ENCODE data around the gene CLEC1A. TPM values are rescaled to one million over a fixed set of nuclear protein-coding genes. Genes with fewer than 3 reads are reported as not detected.
A peak's percentile ranks its signal among the peaks of the same experiment; 100 is the strongest.

CLEC1A gene
- total RNA-seq, 1 donor from 2014 or later: 2.5 TPM

GRCh38 chr12:10110256-10110844 lies 11.6 kb upstream of the CLEC1A start:
- no peak for ATAC-seq (ENCODE audit: poor library complexity)
- intact Hi-C loops (cut with DNase I): no loop called here
- DNase-seq: no peak

- intact Hi-C loops (cut with DNase I): no loop called here
- ATAC-seq (ENCODE audit: poor library complexity): peak; percentile 31
- DNase-seq: no peak
Observed at GRCh38 chr12:10102322-10102721, 3.5 kb upstream of the CLEC1A start.

GRCh38 chr12:10101648-10102220 lies 2.9 kb upstream of the CLEC1A start:
- intact Hi-C loops (cut with DNase I): no loop called here
- no peak for ATAC-seq (ENCODE audit: poor library complexity)

GRCh38 chr12:10101042-10101579 lies 2.3 kb upstream of the CLEC1A start:
- peak; percentile 31 for ATAC-seq (ENCODE audit: poor library complexity)
- intact Hi-C loops (cut with DNase I): no loop called here
- DNase-seq: no peak

More at GRCh38 chr12:10101648-10102220, 2.9 kb upstream of the CLEC1A start:
- DNase-seq: no peak

GRCh38 chr12:10097521-10097920 lies 1.3 kb downstream of the CLEC1A start:
- intact Hi-C loops (cut with DNase I): no loop called here
- DNase-seq: no peak
- no peak for ATAC-seq (ENCODE audit: poor library complexity)

GRCh38 chr12:10095971-10096370 lies 2.8 kb downstream of the CLEC1A start:
- intact Hi-C loops (cut with DNase I): no loop called here
- ATAC-seq (ENCODE audit: poor library complexity) (no peak), DNase-seq (no peak)

GRCh38 chr12:10094646-10095395 lies 4.0 kb downstream of the CLEC1A start:
- intact Hi-C loops (cut with DNase I): no loop called here
- no peak for DNase-seq
- ATAC-seq (ENCODE audit: poor library complexity): peak; percentile 55

- no peak for ATAC-seq (ENCODE audit: poor library complexity)
- no peak for DNase-seq
- intact Hi-C loops (cut with DNase I): no loop called here
Observed at GRCh38 chr12:10088955-10089900, 9.6 kb downstream of the CLEC1A start.

- DNase-seq: no peak
- no peak for ATAC-seq (ENCODE audit: poor library complexity)
- intact Hi-C loops (cut with DNase I): no loop called here
Observed at GRCh38 chr12:10088031-10088430, 10.8 kb downstream of the CLEC1A start.

- intact Hi-C loops (cut with DNase I): no loop called here
- ATAC-seq (ENCODE audit: poor library complexity): no peak
Observed at GRCh38 chr12:10086387-10086786, 12.4 kb downstream of the CLEC1A start.

GRCh38 chr12:10084733-10085132 lies 14.1 kb downstream of the CLEC1A start:
- intact Hi-C loops (cut with DNase I): no loop called here
- DNase-seq (no peak), ATAC-seq (ENCODE audit: poor library complexity) (no peak)

More at GRCh38 chr12:10086387-10086786, 12.4 kb downstream of the CLEC1A start:
- no peak for DNase-seq

- intact Hi-C loops (cut with DNase I): no loop called here
- ATAC-seq (ENCODE audit: poor library complexity): no peak
- no peak for DNase-seq
Observed at GRCh38 chr12:10082117-10082874, 16.5 kb downstream of the CLEC1A start.

- ATAC-seq (ENCODE audit: poor library complexity): no peak
- intact Hi-C loops (cut with DNase I): no loop called here
- DNase-seq: no peak
Observed at GRCh38 chr12:10075451-10075850, 23.3 kb downstream of the CLEC1A start.

- no peak for DNase-seq
- no peak for ATAC-seq (ENCODE audit: poor library complexity)
- intact Hi-C loops (cut with DNase I): no loop called here
Observed at GRCh38 chr12:10073261-10073660, 25.5 kb downstream of the CLEC1A start.

GRCh38 chr12:10072131-10072530 lies 26.7 kb downstream of the CLEC1A start:
- ATAC-seq (ENCODE audit: poor library complexity) (no peak), DNase-seq (no peak)
- intact Hi-C loops (cut with DNase I): no loop called here

GRCh38 chr12:10070380-10070779 lies 28.4 kb downstream of the CLEC1A start:
- DNase-seq (no peak), ATAC-seq (ENCODE audit: poor library complexity) (no peak)
- intact Hi-C loops (cut with DNase I): no loop called here

GRCh38 chr12:10069976-10070375 lies 28.8 kb downstream of the CLEC1A start:
- ATAC-seq (ENCODE audit: poor library complexity) (no peak), DNase-seq (no peak)
- intact Hi-C loops (cut with DNase I): no loop called here

GRCh38 chr12:10069099-10069498 lies 29.7 kb downstream of the CLEC1A start:
- DNase-seq (no peak), ATAC-seq (ENCODE audit: poor library complexity) (peak; percentile 34)
- intact Hi-C loops (cut with DNase I): no loop called here

Data from Right ventricle myocardium superior (tissue), 1 donor.